Spleen (tissue), 7 donors: ENCODE measurements around the gene FOLR3.

Experiments used
- CTCF ChIP-seq, 11 experiments: fragments of 200-600 bp in 7 of 11; fragments of 450-650 bp in 4 of 11; sonication (generic) in 4 of 11; IDR thresholded peaks in 8 of 11; conservative IDR thresholded peaks in 3 of 11; 1 replicate in 7 of 11; 2 replicates in 4 of 11; pipeline versions ENCODE4 v1.4.0 to v1.8.0; 2016 to 2021; ENCODE audit warnings: antibody characterized with exemption in 11 of 11, inconsistent platforms in 4 of 11, mild to moderate bottlenecking in 1 of 11
- POLR2A ChIP-seq, 3 donors: fragments of 450-650 bp; IDR thresholded peaks; one replicate each; pipeline ENCODE4 v1.5.1; 2017; ENCODE audit warnings: antibody characterized with exemption in 3 of 3, mild to moderate bottlenecking in 1 of 3
- POLR2AphosphoS5 ChIP-seq, 3 donors: sonication (generic); formaldehyde crosslinking; IDR thresholded peaks; one replicate each; pipeline ENCODE4 v1.5.1; 2017; ENCODE audit warnings: antibody characterized with exemption in 3 of 3
- donor health status: DM: no; HTN: no; CAD: no; lungs with moderate emphysema.
- donor health status: DM: no; HTN: no; CAD: no.
- donor health status: DM: no; HTN: no; CAD: no.

- no peak for TF ChIP-seq CTCF (IDR thresholded peaks at IDR 0.05 in 8 of 11, conservative IDR thresholded peaks at IDR 0.05 in 3 of 11)
- no peak for TF ChIP-seq POLR2A (IDR thresholded peaks at IDR 0.05)
- no peak for TF ChIP-seq POLR2AphosphoS5 (IDR thresholded peaks at IDR 0.05)
Measured at GRCh38 chr11:72157131-72157530, 21.6 kb downstream of the FOLR3 start.
